Measurements from ENCODE around the gene PNPLA3. TPM values are rescaled to one million over a fixed set of nuclear protein-coding genes. Genes with fewer than 3 reads are reported as not detected.

The PNPLA3 gene
- total RNA-seq, 1 donor from 2014 or later = 5.9 TPM

DNA sequence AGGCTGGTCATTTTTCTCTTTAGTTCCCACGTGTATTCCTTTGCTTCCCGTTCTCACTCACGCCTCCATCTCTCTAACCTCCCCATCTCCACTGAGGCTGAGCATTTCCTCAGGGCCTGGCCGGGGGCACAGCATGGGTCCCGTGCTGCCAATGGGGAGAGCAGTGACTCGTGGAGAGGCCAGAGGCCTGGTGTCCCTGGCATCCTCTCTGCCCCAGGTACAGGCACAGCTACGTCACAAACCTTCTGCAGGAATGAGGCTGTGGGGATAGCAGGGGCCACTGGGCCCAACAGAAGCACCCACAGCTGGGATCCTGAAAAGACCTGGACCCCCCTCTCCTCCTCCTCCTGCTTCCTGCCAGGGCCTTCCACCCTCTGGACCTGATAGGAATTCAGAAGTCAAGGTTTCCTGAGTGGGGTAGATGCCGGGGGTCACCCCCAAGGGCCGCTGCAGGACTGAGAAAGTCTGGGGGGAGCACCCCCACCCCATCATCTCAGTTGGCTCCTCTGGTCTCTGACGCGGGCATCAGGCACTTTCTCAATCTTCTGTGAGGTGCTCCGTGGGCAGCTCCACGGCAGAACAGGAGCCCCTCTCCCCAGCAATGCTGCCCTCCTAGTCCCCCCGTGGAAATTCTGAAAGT lies 43.6 kb upstream of the PNPLA3 start:
- Mint-ChIP-seq H3K9me3 (no peaks in the 10 kb centered on the region), H3K36me3 (no peaks in the 10 kb centered on the region), H3K4me1 (ENCODE audit: unreplicated experiment) (peaks cover 4% of the 10 kb centered on the region), H3K27me3 (peaks cover 39% of the 10 kb centered on the region), H3K27ac (no peak overlapping the region), H3K4me3 (no peak overlapping the region)
- no peak for DNase-seq (ENCODE audit: extremely low spot score, unreplicated experiment)
- TF ChIP-seq, protein P1, sequence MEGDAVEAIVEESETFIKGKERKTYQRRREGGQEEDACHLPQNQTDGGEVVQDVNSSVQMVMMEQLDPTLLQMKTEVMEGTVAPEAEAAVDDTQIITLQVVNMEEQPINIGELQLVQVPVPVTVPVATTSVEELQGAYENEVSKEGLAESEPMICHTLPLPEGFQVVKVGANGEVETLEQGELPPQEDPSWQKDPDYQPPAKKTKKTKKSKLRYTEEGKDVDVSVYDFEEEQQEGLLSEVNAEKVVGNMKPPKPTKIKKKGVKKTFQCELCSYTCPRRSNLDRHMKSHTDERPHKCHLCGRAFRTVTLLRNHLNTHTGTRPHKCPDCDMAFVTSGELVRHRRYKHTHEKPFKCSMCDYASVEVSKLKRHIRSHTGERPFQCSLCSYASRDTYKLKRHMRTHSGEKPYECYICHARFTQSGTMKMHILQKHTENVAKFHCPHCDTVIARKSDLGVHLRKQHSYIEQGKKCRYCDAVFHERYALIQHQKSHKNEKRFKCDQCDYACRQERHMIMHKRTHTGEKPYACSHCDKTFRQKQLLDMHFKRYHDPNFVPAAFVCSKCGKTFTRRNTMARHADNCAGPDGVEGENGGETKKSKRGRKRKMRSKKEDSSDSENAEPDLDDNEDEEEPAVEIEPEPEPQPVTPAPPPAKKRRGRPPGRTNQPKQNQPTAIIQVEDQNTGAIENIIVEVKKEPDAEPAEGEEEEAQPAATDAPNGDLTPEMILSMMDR (conservative IDR thresholded peaks at IDR 0.05) = no peak

- Mint-ChIP-seq H3K27ac (no peak overlapping the region), H3K36me3 (no peaks in the 10 kb centered on the region), H3K27me3 (peaks cover 35% of the 10 kb centered on the region), H3K4me3 (no peak overlapping the region), H3K9me3 (no peaks in the 10 kb centered on the region), H3K4me1 (ENCODE audit: unreplicated experiment) (peaks cover 4% of the 10 kb centered on the region)
- TF ChIP-seq, protein P1 (conservative IDR thresholded peaks at IDR 0.05) = no peak
- DNase-seq (ENCODE audit: extremely low spot score, unreplicated experiment) = no peak
These were observed 43.0 kb upstream of the PNPLA3 start for GRCh38 chr22:43880541-43880991.

DNA sequence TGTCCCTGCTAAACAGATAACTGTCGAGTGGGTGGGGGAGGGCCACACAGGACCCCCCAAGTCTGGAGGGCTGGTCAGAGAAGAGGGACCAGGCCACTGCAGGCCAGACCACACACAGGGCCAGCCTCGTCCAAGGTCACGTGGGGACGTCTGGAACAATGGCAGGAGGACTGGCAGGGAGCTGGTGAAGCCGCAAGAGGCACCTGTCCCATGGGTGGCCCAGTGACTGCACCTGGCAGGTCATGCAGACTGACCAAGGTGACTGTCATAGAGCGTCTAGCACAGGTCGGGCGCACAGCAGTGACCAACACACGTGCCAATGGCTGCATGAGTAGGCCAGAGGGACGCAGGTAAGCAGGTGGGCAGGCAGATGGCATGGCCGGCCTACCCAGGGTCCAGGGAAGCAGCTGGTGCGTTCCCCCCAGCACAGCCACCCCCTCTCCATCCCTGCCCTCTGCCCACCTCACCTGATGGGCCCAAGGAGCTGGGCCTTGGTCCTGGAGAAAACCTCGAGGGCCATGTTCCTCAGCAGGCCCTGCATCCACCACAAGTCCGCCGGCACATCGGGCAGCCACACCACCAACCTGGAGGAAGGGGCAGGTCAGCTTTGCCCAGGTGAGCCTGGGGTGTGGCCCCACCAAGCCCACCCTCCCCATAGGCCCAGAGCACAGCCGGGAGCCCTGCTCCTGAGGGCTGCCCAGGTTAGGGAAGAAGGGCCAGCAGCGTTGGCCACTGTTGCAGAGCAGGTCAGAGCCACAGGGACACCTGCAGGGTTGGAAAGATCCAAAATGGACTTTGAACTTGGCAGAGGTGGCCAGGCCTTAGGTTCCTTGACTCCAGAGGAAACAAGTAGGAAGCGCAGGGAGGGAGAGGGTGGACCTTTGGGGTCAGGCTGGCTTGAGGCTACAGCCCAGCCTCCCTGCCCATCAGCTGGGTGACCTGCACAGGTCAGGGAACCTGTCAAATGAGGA lies 42.2 kb upstream of the PNPLA3 start:
- DNase-seq (ENCODE audit: extremely low spot score, unreplicated experiment) = no peak
- TF ChIP-seq, protein P1 (conservative IDR thresholded peaks at IDR 0.05) = no peak
- Mint-ChIP-seq H3K4me1 (ENCODE audit: unreplicated experiment) (peaks cover 4% of the 10 kb centered on the region), H3K9me3 (no peaks in the 10 kb centered on the region), H3K27me3 (peaks cover 30% of the 10 kb centered on the region), H3K4me3 (no peak overlapping the region), H3K27ac (no peak overlapping the region), H3K36me3 (no peaks in the 10 kb centered on the region)

GRCh38 chr22:43882122-43882767 lies 41.4 kb upstream of the PNPLA3 start:
- no peak for DNase-seq (ENCODE audit: extremely low spot score, unreplicated experiment)
- Mint-ChIP-seq H3K27ac (no peak overlapping the region), H3K27me3 (peaks cover 33% of the 10 kb centered on the region), H3K4me3 (no peak overlapping the region), H3K36me3 (no peaks in the 10 kb centered on the region), H3K4me1 (ENCODE audit: unreplicated experiment) (peaks cover 4% of the 10 kb centered on the region), H3K9me3 (no peaks in the 10 kb centered on the region)
- TF ChIP-seq, protein P1 (conservative IDR thresholded peaks at IDR 0.05) = no peak

DNA sequence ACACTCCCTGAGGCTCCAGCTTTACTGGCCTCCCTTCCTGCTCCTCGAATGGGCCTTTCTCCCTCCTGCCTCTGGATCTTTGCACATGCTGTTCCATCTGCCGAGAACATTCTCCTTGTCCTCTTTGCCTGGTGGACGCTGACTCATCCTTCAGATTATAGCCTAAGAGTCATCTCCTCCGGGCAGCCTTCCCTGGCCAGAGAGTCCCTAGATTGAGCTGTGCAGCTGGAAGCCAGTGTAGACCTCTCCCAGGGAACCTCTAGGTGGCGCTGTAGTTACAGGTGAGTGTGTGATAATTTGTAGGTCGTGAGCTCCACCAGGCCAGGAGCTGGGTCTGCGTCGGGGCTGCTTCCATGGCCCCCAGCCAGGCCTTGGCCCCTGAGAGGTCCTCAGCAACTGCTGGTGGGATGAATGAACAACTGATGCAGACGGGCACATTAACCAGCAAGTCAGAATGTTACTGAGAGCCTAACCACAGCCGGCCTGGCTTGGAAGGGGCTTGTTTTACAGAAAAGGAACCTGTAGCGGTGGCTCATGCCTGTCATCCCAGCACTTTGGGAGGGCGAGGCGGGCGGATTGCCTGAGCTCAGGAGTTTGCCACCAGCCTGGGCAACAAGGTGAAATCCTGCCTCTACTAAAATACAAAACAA lies 40.5 kb upstream of the PNPLA3 start:
- H3K27ac Mint-ChIP-seq = no peak overlapping the region
- no peaks in the 10 kb centered on the region for H3K9me3 Mint-ChIP-seq
- TF ChIP-seq, protein P1 (conservative IDR thresholded peaks at IDR 0.05) = peak; percentile 79

More for the DNA sequence above, 40.5 kb upstream of the PNPLA3 start:
- peaks cover 39% of the 10 kb centered on the region for H3K27me3 Mint-ChIP-seq
- H3K4me3 Mint-ChIP-seq = no peak overlapping the region
- no peak for DNase-seq (ENCODE audit: extremely low spot score, unreplicated experiment)
- peaks cover 4% of the 10 kb centered on the region for H3K4me1 Mint-ChIP-seq (ENCODE audit: unreplicated experiment)
- H3K36me3 Mint-ChIP-seq = no peaks in the 10 kb centered on the region
